ENCODE data around the gene SRP54. TPM values are rescaled to one million over a fixed set of nuclear protein-coding genes. Genes with fewer than 3 reads are reported as not detected.

Gene SRP54
- total RNA-seq, 1 experiment from 2014 or later: 57.0 TPM

DNA sequence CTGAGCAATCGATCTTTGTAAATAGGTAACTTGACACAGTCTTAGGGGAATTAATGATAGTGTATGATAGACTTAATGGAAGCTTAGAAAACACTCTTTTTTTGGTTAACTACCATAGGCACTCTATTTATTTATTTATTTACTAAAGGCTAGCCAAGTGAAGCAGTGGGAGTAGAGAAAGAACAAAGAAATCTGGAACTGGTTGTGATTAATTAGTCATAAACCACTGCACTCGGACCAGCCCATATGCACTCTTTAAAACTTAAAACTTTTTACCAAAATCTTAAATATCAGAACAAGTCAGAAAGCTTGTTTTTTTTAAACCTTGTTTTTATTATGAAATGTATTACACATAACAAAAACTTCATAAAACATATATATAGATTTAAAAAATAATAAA is 49.5 kb upstream of the SRP54 start (continued):
- TF ChIP-seq, protein P1, sequence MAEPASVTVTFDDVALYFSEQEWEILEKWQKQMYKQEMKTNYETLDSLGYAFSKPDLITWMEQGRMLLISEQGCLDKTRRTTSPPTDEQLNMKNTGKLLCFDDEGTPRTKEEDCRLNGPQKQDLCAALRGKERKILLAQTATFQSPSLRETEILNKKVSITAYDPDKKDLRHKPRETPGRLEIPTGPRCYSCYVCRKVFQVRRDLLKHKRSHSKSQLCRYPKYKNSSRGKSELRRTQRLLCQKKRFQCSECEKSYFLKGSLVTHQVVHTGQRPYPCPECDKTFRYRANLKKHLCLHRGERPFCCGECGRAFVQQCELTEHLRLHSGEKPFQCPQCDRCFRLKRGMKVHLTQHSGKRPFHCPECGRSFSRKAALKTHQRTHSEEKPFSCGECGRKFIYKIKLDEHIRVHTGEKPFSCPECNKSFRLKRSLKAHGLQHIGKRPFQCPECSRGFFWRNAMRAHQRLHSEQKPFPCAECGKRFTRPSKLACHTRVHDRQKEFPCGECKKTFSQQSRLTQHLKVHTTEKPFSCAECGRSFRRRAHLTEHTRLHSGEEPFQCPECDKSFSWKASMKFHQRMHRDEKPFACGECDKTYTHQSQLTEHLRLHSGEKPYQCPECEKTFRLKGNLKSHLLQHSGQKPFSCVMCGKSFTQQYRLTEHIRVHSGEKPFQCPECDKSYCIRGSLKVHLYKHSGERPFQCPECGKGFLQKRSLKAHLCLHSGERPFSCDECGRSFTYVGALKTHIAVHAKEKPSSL (CRISPR knock-in tag; conservative IDR thresholded peaks at IDR 0.05): no peak
- no peak for TF ChIP-seq ZNF121 (CRISPR knock-in tag; IDR thresholded peaks at IDR 0.05)
- TF ChIP-seq, protein P2, sequence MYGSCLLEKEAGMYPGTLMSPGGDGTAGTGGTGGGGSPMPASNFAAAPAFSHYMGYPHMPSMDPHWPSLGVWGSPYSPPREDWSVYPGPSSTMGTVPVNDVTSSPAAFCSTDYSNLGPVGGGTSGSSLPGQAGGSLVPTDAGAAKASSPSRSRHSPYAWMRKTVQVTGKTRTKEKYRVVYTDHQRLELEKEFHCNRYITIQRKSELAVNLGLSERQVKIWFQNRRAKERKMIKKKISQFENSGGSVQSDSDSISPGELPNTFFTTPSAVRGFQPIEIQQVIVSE (CRISPR knock-in tag; IDR thresholded peaks at IDR 0.05; ENCODE audit: borderline replicate concordance): no peak
- no peak for TF ChIP-seq MXD4 (CRISPR knock-in tag; IDR thresholded peaks at IDR 0.05; ENCODE audit: borderline replicate concordance)
- no peak for TF ChIP-seq ATF6 (CRISPR knock-in tag; IDR thresholded peaks at IDR 0.05)
- TF ChIP-seq NR1H2 (CRISPR knock-in tag; IDR thresholded peaks at IDR 0.05): no peak

DNA sequence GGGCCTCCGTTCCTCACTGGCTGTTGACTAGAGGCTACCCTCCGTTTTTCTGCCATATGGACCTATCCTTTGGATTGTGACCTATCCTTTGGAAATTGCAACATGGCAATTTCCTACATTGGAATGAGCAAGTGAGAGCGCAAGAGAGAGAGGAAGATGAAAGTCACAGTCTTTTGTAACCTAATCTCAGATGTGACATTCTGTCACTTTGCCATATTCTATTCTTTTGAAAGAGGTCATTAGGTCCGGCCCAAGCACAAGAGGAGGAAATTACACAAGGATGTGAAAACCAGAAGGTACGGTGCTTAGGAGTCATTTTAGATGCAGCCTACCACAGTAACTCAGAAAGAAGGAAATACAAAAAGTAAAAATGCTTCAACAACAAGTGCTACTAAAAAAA is 47.3 kb upstream of the SRP54 start:
- no peak overlapping the region for H3K27ac Mint-ChIP-seq
- no peaks in the 10 kb centered on the region for H3K27me3 Mint-ChIP-seq (ENCODE audit: low read depth)
- TF ChIP-seq CREM (CRISPR knock-in tag; IDR thresholded peaks at IDR 0.05) (no peak), FOXK1 (CRISPR knock-in tag; IDR thresholded peaks at IDR 0.05) (no peak), IRF1 (CRISPR knock-in tag; IDR thresholded peaks at IDR 0.05) (no peak), PRRX2 (CRISPR knock-in tag; IDR thresholded peaks at IDR 0.05) (no peak), ZNF396 (CRISPR knock-in tag; IDR thresholded peaks at IDR 0.05; ENCODE audit: borderline replicate concordance) (no peak), SMAD3 (CRISPR knock-in tag; IDR thresholded peaks at IDR 0.05; ENCODE audit: borderline replicate concordance) (no peak), ZNF263 (CRISPR knock-in tag; IDR thresholded peaks at IDR 0.05; ENCODE audit: low read depth) (no peak)
- TF ChIP-seq, protein P3, sequence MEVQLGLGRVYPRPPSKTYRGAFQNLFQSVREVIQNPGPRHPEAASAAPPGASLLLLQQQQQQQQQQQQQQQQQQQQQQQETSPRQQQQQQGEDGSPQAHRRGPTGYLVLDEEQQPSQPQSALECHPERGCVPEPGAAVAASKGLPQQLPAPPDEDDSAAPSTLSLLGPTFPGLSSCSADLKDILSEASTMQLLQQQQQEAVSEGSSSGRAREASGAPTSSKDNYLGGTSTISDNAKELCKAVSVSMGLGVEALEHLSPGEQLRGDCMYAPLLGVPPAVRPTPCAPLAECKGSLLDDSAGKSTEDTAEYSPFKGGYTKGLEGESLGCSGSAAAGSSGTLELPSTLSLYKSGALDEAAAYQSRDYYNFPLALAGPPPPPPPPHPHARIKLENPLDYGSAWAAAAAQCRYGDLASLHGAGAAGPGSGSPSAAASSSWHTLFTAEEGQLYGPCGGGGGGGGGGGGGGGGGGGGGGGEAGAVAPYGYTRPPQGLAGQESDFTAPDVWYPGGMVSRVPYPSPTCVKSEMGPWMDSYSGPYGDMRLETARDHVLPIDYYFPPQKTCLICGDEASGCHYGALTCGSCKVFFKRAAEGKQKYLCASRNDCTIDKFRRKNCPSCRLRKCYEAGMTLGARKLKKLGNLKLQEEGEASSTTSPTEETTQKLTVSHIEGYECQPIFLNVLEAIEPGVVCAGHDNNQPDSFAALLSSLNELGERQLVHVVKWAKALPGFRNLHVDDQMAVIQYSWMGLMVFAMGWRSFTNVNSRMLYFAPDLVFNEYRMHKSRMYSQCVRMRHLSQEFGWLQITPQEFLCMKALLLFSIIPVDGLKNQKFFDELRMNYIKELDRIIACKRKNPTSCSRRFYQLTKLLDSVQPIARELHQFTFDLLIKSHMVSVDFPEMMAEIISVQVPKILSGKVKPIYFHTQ (CRISPR knock-in tag; IDR thresholded peaks at IDR 0.05): no peak
- TF ChIP-seq, protein P4, sequence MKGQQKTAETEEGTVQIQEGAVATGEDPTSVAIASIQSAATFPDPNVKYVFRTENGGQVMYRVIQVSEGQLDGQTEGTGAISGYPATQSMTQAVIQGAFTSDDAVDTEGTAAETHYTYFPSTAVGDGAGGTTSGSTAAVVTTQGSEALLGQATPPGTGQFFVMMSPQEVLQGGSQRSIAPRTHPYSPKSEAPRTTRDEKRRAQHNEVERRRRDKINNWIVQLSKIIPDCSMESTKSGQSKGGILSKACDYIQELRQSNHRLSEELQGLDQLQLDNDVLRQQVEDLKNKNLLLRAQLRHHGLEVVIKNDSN (CRISPR knock-in tag; IDR thresholded peaks at IDR 0.05): no peak
- ChIA-PET POLR2A (no interaction called here), CTCF (no interaction called here)
- no peaks in the 10 kb centered on the region for H3K9me3 Mint-ChIP-seq
- H3K4me3 Mint-ChIP-seq: no peak overlapping the region
- H3K36me3 Mint-ChIP-seq: no peaks in the 10 kb centered on the region
- no peak for ATAC-seq
- no peaks in the 10 kb centered on the region for H3K4me1 Mint-ChIP-seq
- DNase-seq (ENCODE audit: low spot score): no peak

DNA sequence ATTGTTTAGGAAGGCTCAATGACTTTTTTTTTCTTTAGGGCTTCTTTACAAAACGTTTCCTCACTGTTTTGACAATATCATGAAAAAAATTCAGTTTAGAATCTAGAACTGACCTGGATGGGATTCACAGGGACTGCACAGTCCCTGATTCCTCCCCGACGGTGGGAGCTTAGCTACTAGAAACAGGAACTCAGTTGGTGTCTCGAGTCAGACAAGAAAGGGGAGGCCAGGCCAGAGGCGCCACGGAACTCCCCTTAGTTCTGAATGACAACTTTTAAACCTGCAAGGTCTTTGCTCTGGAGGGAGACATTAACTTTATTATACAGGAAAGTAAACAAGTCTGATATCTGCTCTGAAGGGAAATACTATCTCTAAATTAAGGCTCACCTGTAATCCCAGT is 45.4 kb upstream of the SRP54 start:
- no peak overlapping the region for H3K4me3 Mint-ChIP-seq
- H3K9me3 Mint-ChIP-seq: peaks cover 6% of the 10 kb centered on the region
- H3K27ac Mint-ChIP-seq: peak overlapping the region; percentile 53; the same call in 1 of the 2 replicates
- DNase-seq (ENCODE audit: low spot score) (no peak), ATAC-seq (no peak)
- ChIA-PET CTCF (no interaction called here), POLR2A (no interaction called here)
- H3K36me3 Mint-ChIP-seq: peaks cover 6% of the 10 kb centered on the region
- TF ChIP-seq ZNF396 (CRISPR knock-in tag; IDR thresholded peaks at IDR 0.05; ENCODE audit: borderline replicate concordance) (no peak), ZNF138 (CRISPR knock-in tag; conservative IDR thresholded peaks at IDR 0.05) (no peak), ATF3 (CRISPR knock-in tag; conservative IDR thresholded peaks at IDR 0.05) (no peak), KAT7 (CRISPR knock-in tag; IDR thresholded peaks at IDR 0.05; ENCODE audit: borderline replicate concordance) (no peak), CREM (CRISPR knock-in tag; IDR thresholded peaks at IDR 0.05) (no peak), FOXK1 (CRISPR knock-in tag; IDR thresholded peaks at IDR 0.05) (no peak), ZNF232 (CRISPR knock-in tag; IDR thresholded peaks at IDR 0.05) (no peak), SP1 (CRISPR knock-in tag; conservative IDR thresholded peaks at IDR 0.05) (no peak), HMGA2 (CRISPR knock-in tag; IDR thresholded peaks at IDR 0.05) (no peak), FOXP1 (CRISPR knock-in tag; IDR thresholded peaks at IDR 0.05; ENCODE audit: borderline replicate concordance) (no peak), MAX (CRISPR knock-in tag; IDR thresholded peaks at IDR 0.05) (no peak), PRRX2 (CRISPR knock-in tag; IDR thresholded peaks at IDR 0.05) (no peak), EMX1 (CRISPR knock-in tag; IDR thresholded peaks at IDR 0.05) (no peak), ZNF423 (CRISPR knock-in tag; IDR thresholded peaks at IDR 0.05) (no peak)
- H3K4me1 Mint-ChIP-seq: no peaks in the 10 kb centered on the region
- H3K27me3 Mint-ChIP-seq (ENCODE audit: low read depth): no peaks in the 10 kb centered on the region
